SK-N-SH (cell line): Measurements from ENCODE around the gene LFNG. TPM values are rescaled to one million over a fixed set of nuclear protein-coding genes. Genes with fewer than 3 reads are reported as not detected.

Experiments
- CTCF ChIA-PET: fragments of 300-600, 350-600 bp; formaldehyde crosslinking; extraction: SDS; loops from one replicate; lab custom pipeline; 2021; lab: Yijun Ruan, JAX
- POLR2A ChIA-PET: fragments of 350-600 bp; sonication (Branson Sonifier 250); formaldehyde crosslinking; extraction: SDS; loops from one replicate; lab custom pipeline; 2020; ENCODE audit warnings: antibody characterized with exemption, inconsistent platforms; lab: Yijun Ruan, JAX
- DNase-seq: peaks from one replicate; pipeline ENCODE4 v3.0.0; 2012
- H2AFZ ChIP-seq: fragments of 200-600 bp; sonication (generic); 2 replicates; pipeline ENCODE4 v1.8.1; 2016; ENCODE audit warnings: antibody characterized with exemption, mild to moderate bottlenecking, low read depth
- H3F3A ChIP-seq: fragments of 200-600 bp; sonication (generic); replicated peaks from 2 replicates; pipeline ENCODE3; 2016; ENCODE audit warnings: antibody characterized with exemption, mild to moderate bottlenecking; ENCODE audit not compliant: insufficient read depth
- H3K27ac ChIP-seq, 2 experiments: fragments of 200-500 bp in 1 of 2; fragments of 200-600 bp in 1 of 2; sonication (Bioruptor generic) in 1 of 2; sonication (generic), shearing (Covaris generic) in 1 of 2; 2 replicates each; pipeline versions ENCODE4 v1.5.1 to v1.6.1; 2014 to 2016; ENCODE audit warnings: low read depth in 2 of 2, inconsistent platforms in 1 of 2, low read length in 1 of 2, mild to moderate bottlenecking in 1 of 2, mixed read lengths in 1 of 2
- H3K27me3 ChIP-seq: fragments of 200-600 bp; sonication (generic), shearing (Covaris generic); 2 replicates; pipeline ENCODE4 v1.6.1; 2016; ENCODE audit warnings: mixed run types; ENCODE audit not compliant: insufficient read depth
- H3K36me3 ChIP-seq, 2 experiments: fragments of 200-500 bp in 1 of 2; fragments of 200-600 bp in 1 of 2; sonication (Bioruptor generic) in 1 of 2; sonication (generic) in 1 of 2; replicated peaks in 1 of 2; 2 replicates each; pipeline versions ENCODE3 to v1.5.1; 2014 to 2016; ENCODE audit warnings: low read length in 1 of 2, mild to moderate bottlenecking in 1 of 2; ENCODE audit not compliant: insufficient read depth in 2 of 2, control insufficient read depth in 1 of 2
- H3K4me1 ChIP-seq, 2 experiments: fragments of 200-500 bp in 1 of 2; fragments of 200-600 bp in 1 of 2; sonication (Bioruptor generic) in 1 of 2; sonication (generic), shearing (Covaris generic) in 1 of 2; 2 replicates each; pipeline versions ENCODE4 v1.5.1 to v1.6.1; 2014 to 2016; ENCODE audit warnings: low read depth in 1 of 2, low read length in 1 of 2, mixed run types in 1 of 2; ENCODE audit not compliant: insufficient read depth in 2 of 2, control insufficient read depth in 1 of 2
- H3K4me2 ChIP-seq: fragments of 200-600 bp; sonication (generic), shearing (Covaris generic); 2 replicates; pipeline ENCODE4 v1.6.1; 2017; ENCODE audit warnings: mixed run types
- H3K4me3 ChIP-seq, 2 experiments: fragments of 200-500 bp in 1 of 2; fragments of 200-600 bp in 1 of 2; sonication (Bioruptor generic) in 1 of 2; sonication (generic), shearing (Covaris generic) in 1 of 2; 2 replicates each; pipeline versions ENCODE4 v1.5.1 to v1.8.1; 2014 to 2016; ENCODE audit warnings: low read depth in 2 of 2, inconsistent platforms in 1 of 2, low read length in 1 of 2, mild to moderate bottlenecking in 1 of 2, mixed read lengths in 1 of 2, moderate library complexity in 1 of 2
- H3K79me2 ChIP-seq: fragments of 200-600 bp; sonication (generic); 2 replicates; pipeline ENCODE4 v1.8.1; 2017; ENCODE audit warnings: mild to moderate bottlenecking; ENCODE audit not compliant: insufficient read depth
- H3K9ac ChIP-seq: fragments of 200-600 bp; sonication (generic); 2 replicates; pipeline ENCODE4 v1.6.1; 2017; ENCODE audit warnings: mixed run types
- H3K9me2 ChIP-seq: fragments of 200-600 bp; sonication (generic); 2 replicates; pipeline ENCODE4 v1.6.1; 2017; ENCODE audit warnings: mixed run types
- H3K9me3 ChIP-seq: fragments of 200-600 bp; sonication (generic); 2 replicates; pipeline ENCODE4 v1.6.1; 2017; ENCODE audit warnings: mixed run types, mild to moderate bottlenecking, moderate library complexity
- H4K20me1 ChIP-seq: fragments of 200-600 bp; sonication (generic); 2 replicates; pipeline ENCODE4 v1.6.1; 2017; ENCODE audit warnings: mild to moderate bottlenecking, mixed run types; ENCODE audit not compliant: insufficient read depth
- CTCF ChIP-seq: fragments of 200-600 bp; sonication (generic); IDR thresholded peaks from 2 replicates; pipeline ENCODE4 v1.6.1; 2017; ENCODE audit warnings: antibody characterized with exemption, mild to moderate bottlenecking, moderate library complexity
- FOXJ3 ChIP-seq: sonication (generic); formaldehyde crosslinking; IDR thresholded peaks from 2 replicates; pipeline ENCODE4 v1.5.1; 2020; ENCODE audit warnings: mild to moderate bottlenecking, missing genetic modification reagents
- GABPA ChIP-seq: IDR thresholded peaks from 2 replicates; pipeline ENCODE4 v1.4.0; 2012; ENCODE audit warnings: low read depth, mild to moderate bottlenecking
- IRF3 ChIP-seq: fragments of 150-350 bp; IDR thresholded peaks from 2 replicates; pipeline ENCODE4 v1.6.1; 2016; ENCODE audit warnings: mild to moderate bottlenecking, low read depth, low read length
- MEF2A ChIP-seq: IDR thresholded peaks from 2 replicates; pipeline ENCODE4 v1.4.0; 2012; ENCODE audit warnings: low read depth, borderline replicate concordance
- MXI1 ChIP-seq: IDR thresholded peaks from 2 replicates; pipeline ENCODE4 v1.6.1; 2012; ENCODE audit warnings: mild to moderate bottlenecking, low read depth, low read length, improper control_type of control experiment
- NRF1 ChIP-seq: IDR thresholded peaks from 2 replicates; pipeline ENCODE4 v1.6.1; 2012; ENCODE audit warnings: low read depth, mild to moderate bottlenecking, low read length
- POLR2AphosphoS5 ChIP-seq: IDR thresholded peaks from 2 replicates; pipeline ENCODE4 v1.6.1; 2012; ENCODE audit warnings: low read depth, low read length
- RAD21 ChIP-seq: IDR thresholded peaks from 2 replicates; pipeline ENCODE4 v1.6.1; 2012; ENCODE audit warnings: mild to moderate bottlenecking, low read length
- TAF1 ChIP-seq: IDR thresholded peaks from 2 replicates; pipeline ENCODE4 v1.6.1; 2012; ENCODE audit warnings: low read depth, mild to moderate bottlenecking, low read length, moderate library complexity, borderline replicate concordance
- USF1 ChIP-seq: IDR thresholded peaks from 2 replicates; pipeline ENCODE4 v1.4.0; 2012; ENCODE audit warnings: low read depth, borderline replicate concordance
- WGBS: methylation state at CpG from one replicate; pipeline ENCODE4 v1.1.6; 2017; ENCODE audit warnings: low lambda C conversion rate; 5-methylcytosine and 5-hydroxymethylcytosine counted together
- polyA plus RNA-seq, 3 experiments: library from polyadenylated mRNA; depleted of rRNA; stranded (reverse); fragments of >200 nt; gene quantifications; 2 replicates each; pipeline ENCODE4 v1.2.3, GENCODE V29; 2012

Gene LFNG
- polyA plus RNA-seq, 1 of the 3 experiments (the other 2 are of a cell fraction), result 9.4 TPM

- H3K27me3 ChIP-seq, result no peaks in the 10 kb centered on the region
- 94% methylated on average over 42 of the region's 53 CpGs for WGBS
- no peak overlapping the region for H2AFZ ChIP-seq
- DNase-seq, result peak; percentile 30
- no peak for TF ChIP-seq USF1
- TF ChIP-seq MEF2A, result no peak
- no peak for TF ChIP-seq POLR2AphosphoS5
- TF ChIP-seq CTCF, result no peak
- no peak for TF ChIP-seq FOXJ3 (CRISPR knock-in tag)
- no peak for TF ChIP-seq NRF1
- no peak for TF ChIP-seq GABPA
- no peak overlapping the region for H3K9ac ChIP-seq
- ChIA-PET POLR2A (no interaction called here), CTCF (interaction anchor here (0.6 to 1.4 kb wide), 4 partner anchors 12 to 92 kb away, joined by 3 read pairs; partner anchors contain the start of gene BRAT1)
- no peak overlapping the region for H3K27ac ChIP-seq
- H3K4me1 ChIP-seq, result no peaks in the 10 kb centered on the region
- H3K9me2 ChIP-seq, result no peaks in the 10 kb centered on the region
- H3K4me3 ChIP-seq, result no peak overlapping the region
- no peak overlapping the region for H3K4me2 ChIP-seq
- H3K9me3 ChIP-seq, result no peaks in the 10 kb centered on the region
- peaks cover 3% of the 10 kb centered on the region for H3K79me2 ChIP-seq
- H3F3A ChIP-seq, result no peaks in the 10 kb centered on the region
- H3K36me3 ChIP-seq, result peaks cover 38 to 67% of the 10 kb centered on the region in 2 experiments
- no peaks in the 10 kb centered on the region for H4K20me1 ChIP-seq
Measured at GRCh38 chr7:2542916-2543871, 23.6 kb downstream of the LFNG start.

GRCh38 chr7:2544541-2545188, 25.1 kb downstream of the LFNG start:
- Histone ChIP-seq H3F3A (no peaks in the 10 kb centered on the region), H3K27ac (no peak overlapping the region), H3K4me1 (no peaks in the 10 kb centered on the region), H3K4me3 (no peak overlapping the region), H3K9me2 (no peaks in the 10 kb centered on the region), H3K9me3 (no peaks in the 10 kb centered on the region), H3K4me2 (no peak overlapping the region), H3K9ac (no peak overlapping the region), H3K79me2 (peaks cover 10% of the 10 kb centered on the region), H4K20me1 (no peaks in the 10 kb centered on the region), H3K27me3 (no peaks in the 10 kb centered on the region), H2AFZ (no peak overlapping the region), H3K36me3 (peaks cover 44 to 60% of the 10 kb centered on the region in 2 experiments)
- DNase-seq, result peak; percentile 49
- TF ChIP-seq IRF3 (no peak), FOXJ3 (CRISPR knock-in tag) (no peak), MXI1 (no peak), CTCF (0 out of 2 replicates have a peak, but pooled peaks have one; percentile 8), RAD21 (no peak), TAF1 (no peak)
- 94% methylated on average over 18 of the region's 23 CpGs for WGBS
- ChIA-PET POLR2A (interaction anchor here (0.6 to 2.1 kb wide), 3 partner anchors 10 to 77 kb away, joined by 3 to 6 read pairs (median 3); no protein-coding TSS in a partner anchor), CTCF (interaction anchor here (0.6 to 1.8 kb wide), 4 partner anchors 10 to 94 kb away, joined by 3 to 8 read pairs (median 4); partner anchors contain the start of gene BRAT1)
